Fibroblast of skin of back (primary cell): ENCODE measurements around the gene WDCP.
"Not testable (repeated sequence)": the region's sequence is repeated elsewhere in the genome, so short reads cannot be mapped to it uniquely, and the experiment has no call there.

Source experiments
- DNase-seq: peaks from one replicate; pipeline ENCODE4 v3.0.0-alpha.2; 2013

Gene WDCP

DNA sequence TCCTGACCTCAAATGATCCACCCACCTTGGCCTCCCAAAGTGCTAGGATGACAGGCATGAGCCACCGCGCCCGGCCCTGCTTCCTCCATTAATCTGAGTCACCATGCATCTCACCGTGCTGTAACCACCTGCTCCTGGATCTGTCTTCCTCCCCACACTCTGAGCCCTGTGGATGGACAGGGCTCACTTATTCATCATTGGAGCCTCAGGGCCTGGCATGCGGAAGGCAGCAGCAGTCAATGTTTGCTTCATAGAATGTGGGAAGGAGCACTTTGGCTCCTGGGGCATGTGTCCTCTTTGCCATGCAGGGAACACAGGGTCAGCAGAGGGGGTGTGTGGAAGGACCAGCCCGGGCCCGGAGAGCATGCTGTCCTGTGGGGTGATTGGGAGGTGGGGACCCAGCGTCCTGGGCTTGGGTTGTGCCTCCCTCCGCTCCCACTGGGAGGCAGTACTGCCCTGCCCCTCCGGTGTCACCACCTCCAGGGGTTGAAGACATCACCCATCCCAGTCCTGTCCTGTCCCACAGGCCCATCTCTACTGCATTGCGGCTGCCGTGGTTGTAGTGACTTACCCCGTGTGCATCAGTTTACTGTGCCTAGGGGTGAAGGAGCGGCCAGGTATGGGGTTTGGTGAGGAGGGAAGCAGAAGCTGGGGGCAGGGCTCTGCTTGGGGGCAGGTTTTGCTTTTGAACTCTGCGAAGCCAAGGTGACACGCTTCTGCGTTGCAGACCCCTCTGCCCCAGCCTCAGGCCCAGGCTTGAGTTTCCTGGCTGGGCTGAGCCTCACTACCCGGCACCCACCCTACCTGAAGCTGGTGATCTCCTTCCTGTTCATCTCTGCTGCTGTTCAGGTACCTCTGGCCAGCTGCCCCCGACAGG lies 25.8 kb downstream of the WDCP start:
- no peak for DNase-seq

- no peak for DNase-seq
Observed at GRCh38 chr2:24020244-24020643, 26.9 kb downstream of the WDCP start.

DNA sequence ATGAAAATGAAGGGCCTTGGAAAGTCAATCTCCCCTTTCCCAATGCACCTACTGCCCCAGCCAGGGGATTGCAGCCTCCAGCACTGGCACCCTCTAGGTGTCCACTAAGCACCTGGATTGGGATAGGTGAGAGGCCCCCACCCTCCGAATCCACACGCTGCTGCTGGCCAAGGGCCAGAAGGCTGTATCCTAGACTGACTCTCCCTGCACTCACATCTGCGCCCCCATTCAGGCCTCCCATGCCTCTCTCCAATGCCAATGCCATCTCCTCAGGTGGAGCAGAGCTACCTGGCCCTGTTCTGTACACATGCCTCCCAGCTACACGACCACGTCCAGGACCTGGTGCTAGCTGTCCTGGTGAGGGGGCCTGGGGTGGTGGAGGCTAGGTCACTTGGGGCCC lies 27.5 kb downstream of the WDCP start:
- no peak for DNase-seq

- no peak for DNase-seq
Observed at GRCh38 chr2:24018241-24018640, 28.9 kb downstream of the WDCP start.

DNA sequence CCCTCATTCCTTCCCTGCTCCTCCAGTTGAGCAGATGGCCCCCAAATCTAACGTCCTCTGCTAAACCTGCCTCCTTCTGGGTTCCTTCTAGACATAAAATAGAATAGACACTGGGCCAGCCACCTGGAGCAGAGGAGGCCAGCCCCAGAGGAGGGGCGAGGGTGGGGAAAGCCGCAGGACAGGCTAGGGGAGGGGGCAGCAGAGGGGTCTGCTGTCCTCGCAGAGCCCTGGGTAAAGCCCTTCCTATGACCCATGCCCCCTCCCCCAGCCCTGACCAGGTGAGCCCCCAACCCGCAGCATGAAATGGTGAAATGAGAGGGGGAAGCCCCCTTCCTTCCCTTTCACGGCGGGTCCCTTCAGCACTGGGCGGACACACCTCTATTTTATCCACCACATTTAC lies 29.5 kb downstream of the WDCP start:
- no peak for DNase-seq

GRCh38 chr2:24016853-24017703 lies 30.1 kb downstream of the WDCP start:
- no peak for DNase-seq

DNA sequence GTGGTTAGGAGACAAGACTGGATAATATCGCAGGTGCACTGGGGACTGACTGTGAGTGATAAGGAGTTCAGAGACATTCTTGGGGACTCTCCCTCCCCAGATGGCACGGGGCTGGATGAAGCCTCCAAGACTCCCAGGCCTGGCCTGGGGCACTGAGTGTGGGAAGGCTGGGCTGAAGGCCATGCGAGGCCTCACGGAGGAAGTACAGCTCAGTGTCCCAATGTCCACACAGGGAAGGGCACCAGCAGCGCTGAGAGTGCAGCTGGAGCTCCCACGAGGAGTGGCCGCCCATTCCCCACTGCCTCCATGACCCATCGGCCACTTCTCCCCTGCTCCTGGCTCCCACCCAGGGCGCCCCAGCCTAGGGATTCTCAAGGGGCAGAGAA lies 30.8 kb downstream of the WDCP start:
- no peak for DNase-seq

GRCh38 chr2:24015562-24016375 lies 31.4 kb downstream of the WDCP start:
- DNase-seq, result peak; percentile 86

DNA sequence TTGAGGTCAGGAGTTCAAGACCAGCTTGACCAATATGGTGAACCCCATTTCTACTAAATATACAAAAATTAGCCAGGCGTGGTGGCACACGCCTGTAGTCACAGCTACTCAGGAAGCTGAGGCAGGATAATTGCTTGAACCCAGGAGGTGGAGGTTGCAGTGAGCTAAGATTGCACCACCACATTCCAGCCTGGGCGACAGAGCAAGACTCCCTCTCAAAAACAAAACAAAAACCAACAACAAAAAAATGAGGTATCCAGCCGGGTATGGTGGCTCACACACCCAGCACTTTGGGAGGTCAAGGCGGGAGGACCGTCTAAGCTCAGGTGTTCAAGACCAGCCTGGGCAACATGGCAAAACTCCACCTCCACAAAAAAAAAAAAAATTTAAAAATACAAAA lies 32.3 kb downstream of the WDCP start:
- DNase-seq, result not testable (repeated sequence)

GRCh38 chr2:24012521-24013188 lies 34.5 kb downstream of the WDCP start:
- no peak for DNase-seq

GRCh38 chr2:24011250-24012104 lies 35.7 kb downstream of the WDCP start:
- no peak for DNase-seq

GRCh38 chr2:24010477-24011249 lies 36.5 kb downstream of the WDCP start:
- DNase-seq, result no peak

GRCh38 chr2:24009680-24010476 lies 37.3 kb downstream of the WDCP start, which contains the start of gene MFSD2B:
Gene MFSD2B (plus strand): TSS chr2:24010085. CDS start chr2:24010097, 12 bp downstream.
- DNase-seq, result no peak

- no peak for DNase-seq
Observed at GRCh38 chr2:24009367-24009679, 37.9 kb downstream of the WDCP start.

- no peak for DNase-seq
Observed at GRCh38 chr2:24008672-24009366, 38.4 kb downstream of the WDCP start.

GRCh38 chr2:24007693-24008092 lies 39.5 kb downstream of the WDCP start:
- no peak for DNase-seq

DNA sequence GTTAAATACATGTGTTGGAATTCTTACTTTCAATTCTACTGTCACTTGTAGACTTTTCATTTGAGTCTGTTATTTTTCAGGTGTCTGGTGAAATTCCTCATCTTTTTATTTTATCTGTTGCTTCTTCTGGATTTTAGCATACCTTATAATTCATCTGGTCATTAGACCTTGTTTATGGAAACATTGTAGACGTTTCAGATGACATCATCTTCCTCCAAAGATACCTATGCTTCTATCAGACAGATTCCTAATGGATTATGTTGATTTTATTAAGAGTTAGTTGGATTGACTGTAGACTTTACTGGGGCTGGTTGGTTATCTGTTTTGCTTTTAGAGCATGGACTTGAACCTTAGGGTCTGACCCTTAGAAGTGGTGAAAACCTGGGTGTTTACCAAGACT lies 52.6 kb downstream of the WDCP start:
- no peak for DNase-seq

DNA sequence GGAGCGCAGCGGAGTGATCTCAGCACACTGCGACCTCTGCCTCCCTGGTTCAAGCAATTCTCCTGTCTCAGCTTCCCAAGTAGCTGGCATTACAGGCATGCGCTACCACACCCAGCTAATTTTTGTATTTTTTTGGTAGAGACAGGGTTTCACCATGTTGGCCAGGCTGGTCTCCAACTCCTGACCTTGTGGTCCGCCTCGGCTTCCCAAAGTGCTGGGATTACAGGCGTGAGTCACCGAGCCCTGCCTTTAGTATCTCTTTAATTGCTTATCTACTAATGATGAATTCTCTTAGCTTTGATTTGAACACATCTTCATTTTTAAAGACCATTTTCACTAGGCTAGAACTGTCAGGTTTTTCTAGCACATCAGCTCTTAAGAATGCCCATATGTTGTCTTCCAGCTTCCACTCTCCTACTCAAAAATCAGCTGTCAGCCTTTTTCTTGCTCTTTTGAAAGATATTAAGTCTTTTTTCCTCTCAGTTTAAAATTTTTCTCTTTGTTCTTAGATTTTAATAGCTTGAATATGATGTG lies 53.4 kb downstream of the WDCP start:
- no peak for DNase-seq

- no peak for DNase-seq
Observed at GRCh38 chr2:23992931-23993330, 54.3 kb downstream of the WDCP start.
